Measurements from ENCODE around the gene BANP.

DNA sequence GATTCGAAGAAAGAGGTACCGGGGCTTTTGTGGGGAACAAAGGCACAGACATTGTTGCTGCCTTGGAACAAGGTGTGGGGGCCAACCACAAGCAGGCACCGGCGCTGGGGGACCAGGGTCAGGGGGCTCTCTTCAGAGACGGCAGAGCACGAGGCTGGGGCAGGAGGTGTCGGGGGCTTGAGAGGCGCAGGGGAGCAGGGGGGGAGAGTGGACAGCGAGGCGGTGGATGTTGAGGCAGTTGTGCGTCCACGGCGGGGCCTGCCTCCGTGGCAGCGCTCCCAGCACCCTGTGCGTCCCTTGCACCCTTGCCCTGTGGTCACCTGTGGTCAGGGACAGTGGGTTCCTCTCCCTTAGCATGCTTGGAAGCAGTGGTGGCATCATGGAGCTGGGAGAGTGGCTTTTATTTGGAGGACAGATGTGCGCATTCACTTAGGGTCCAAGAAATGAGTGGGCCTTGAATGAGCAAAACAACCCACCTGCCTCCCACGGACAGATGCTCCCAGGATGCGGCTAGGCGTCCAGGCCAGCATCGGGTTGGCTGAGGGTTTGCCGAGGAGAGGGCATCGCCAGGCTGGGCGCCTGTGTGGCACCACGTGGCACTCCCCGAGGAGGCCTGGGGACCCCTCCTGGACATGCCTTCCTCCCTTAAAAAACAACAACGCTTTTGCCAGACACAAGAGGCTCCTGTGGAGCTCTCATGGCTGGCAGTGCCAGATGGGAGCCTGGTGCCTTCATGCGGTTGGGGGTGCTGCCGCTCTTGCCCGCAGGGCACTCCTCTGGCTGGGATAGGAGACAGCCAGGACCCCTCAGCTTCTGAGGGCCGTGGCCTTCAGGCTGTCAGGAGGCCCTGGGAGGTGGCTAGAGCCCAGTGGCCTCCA lies 113.0 kb downstream of the BANP start:
- TF ChIP-seq, protein P1, sequence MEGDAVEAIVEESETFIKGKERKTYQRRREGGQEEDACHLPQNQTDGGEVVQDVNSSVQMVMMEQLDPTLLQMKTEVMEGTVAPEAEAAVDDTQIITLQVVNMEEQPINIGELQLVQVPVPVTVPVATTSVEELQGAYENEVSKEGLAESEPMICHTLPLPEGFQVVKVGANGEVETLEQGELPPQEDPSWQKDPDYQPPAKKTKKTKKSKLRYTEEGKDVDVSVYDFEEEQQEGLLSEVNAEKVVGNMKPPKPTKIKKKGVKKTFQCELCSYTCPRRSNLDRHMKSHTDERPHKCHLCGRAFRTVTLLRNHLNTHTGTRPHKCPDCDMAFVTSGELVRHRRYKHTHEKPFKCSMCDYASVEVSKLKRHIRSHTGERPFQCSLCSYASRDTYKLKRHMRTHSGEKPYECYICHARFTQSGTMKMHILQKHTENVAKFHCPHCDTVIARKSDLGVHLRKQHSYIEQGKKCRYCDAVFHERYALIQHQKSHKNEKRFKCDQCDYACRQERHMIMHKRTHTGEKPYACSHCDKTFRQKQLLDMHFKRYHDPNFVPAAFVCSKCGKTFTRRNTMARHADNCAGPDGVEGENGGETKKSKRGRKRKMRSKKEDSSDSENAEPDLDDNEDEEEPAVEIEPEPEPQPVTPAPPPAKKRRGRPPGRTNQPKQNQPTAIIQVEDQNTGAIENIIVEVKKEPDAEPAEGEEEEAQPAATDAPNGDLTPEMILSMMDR (IDR thresholded peaks at IDR 0.05), result no peak
- no peak for TF ChIP-seq POLR2A (IDR thresholded peaks at IDR 0.05)

Data from heart left ventricle (tissue), 13 donors.